Measurements from ENCODE around the gene PDE6D.

PDE6D gene

DNA sequence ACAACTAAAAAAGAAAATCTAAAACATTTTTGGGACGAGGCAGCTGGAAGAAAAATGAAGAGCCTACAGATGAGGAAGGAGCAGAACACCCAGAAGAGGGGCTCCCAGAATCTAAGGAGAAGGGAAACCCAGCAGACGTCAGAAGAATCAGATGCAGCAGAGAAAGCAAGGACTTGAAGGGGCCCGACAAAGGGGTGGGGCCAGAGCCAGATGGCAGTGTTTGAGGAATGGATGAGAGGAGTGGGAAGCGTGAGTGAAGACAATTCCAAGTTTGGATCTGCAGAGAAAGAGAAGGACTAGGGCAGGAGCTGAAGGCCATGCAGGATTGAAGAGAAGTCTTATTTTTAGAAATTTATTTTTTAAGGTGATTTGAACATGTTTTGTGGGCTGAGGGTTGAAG, 53.5 kb downstream of the PDE6D start:
- no peak for TF ChIP-seq CTCF (IDR thresholded peaks at IDR 0.05; ENCODE audit: low read depth, low read length, missing control alignments)
- DNase-seq (ENCODE audit: extremely low read depth, low read depth), result no peak
- H3K4me3 ChIP-seq (replicated peaks; ENCODE audit: low read depth, low read length), result no peak overlapping the region

- H3K4me3 ChIP-seq (replicated peaks; ENCODE audit: low read depth, low read length), result no peak overlapping the region
- DNase-seq (ENCODE audit: extremely low read depth, low read depth), result no peak
- TF ChIP-seq CTCF (IDR thresholded peaks at IDR 0.05; ENCODE audit: low read depth, low read length, missing control alignments), result no peak
Observed at GRCh38 chr2:231726276-231726675, 54.8 kb downstream of the PDE6D start.

GRCh38 chr2:231725476-231725875, 55.6 kb downstream of the PDE6D start:
- no peak for DNase-seq (ENCODE audit: extremely low read depth, low read depth)
- TF ChIP-seq CTCF (IDR thresholded peaks at IDR 0.05; ENCODE audit: low read depth, low read length, missing control alignments), result no peak
- H3K4me3 ChIP-seq (replicated peaks; ENCODE audit: low read depth, low read length), result no peak overlapping the region

DNA sequence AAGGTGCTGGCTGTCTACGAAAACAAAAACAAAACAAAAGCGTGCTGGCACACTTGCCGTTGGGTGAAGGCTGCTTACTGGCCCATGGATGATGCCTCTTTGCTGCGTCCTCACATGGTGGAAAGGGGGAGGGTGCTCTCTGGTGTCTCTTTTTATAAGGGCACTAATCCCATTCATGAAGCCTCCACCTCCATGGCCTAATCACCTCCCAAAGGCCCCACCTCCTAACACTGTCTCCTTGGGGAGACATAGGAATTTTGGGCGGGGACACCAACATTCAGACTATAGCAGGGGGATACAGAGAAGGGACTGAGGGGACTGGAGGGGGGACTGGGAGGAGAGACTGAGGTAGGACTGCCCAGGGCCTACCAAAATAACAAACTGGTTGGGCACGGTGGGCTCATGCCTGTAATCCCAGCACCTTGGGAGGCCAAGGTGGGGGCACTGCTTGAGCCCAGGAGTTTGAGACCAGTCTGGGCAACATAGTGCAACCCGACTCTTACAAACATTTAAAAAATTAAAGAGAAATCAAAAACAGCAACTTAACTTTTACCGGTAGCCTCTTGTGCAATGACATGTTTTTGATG, 58.3 kb downstream of the PDE6D start:
- TF ChIP-seq CTCF (IDR thresholded peaks at IDR 0.05; ENCODE audit: low read depth, low read length, missing control alignments), result no peak
- H3K4me3 ChIP-seq (replicated peaks; ENCODE audit: low read depth, low read length), result no peak overlapping the region
- DNase-seq (ENCODE audit: extremely low read depth, low read depth), result no peak

- no peak for DNase-seq (ENCODE audit: extremely low read depth, low read depth)
- no peak overlapping the region for H3K4me3 ChIP-seq (replicated peaks; ENCODE audit: low read depth, low read length)
- no peak for TF ChIP-seq CTCF (IDR thresholded peaks at IDR 0.05; ENCODE audit: low read depth, low read length, missing control alignments)
Observed at GRCh38 chr2:231720987-231721966, 59.8 kb downstream of the PDE6D start.

- H3K4me3 ChIP-seq (replicated peaks; ENCODE audit: low read depth, low read length), result no peak overlapping the region
- TF ChIP-seq CTCF (IDR thresholded peaks at IDR 0.05; ENCODE audit: low read depth, low read length, missing control alignments), result no peak
- no peak for DNase-seq (ENCODE audit: extremely low read depth, low read depth)
Observed at GRCh38 chr2:231720292-231720986, 60.6 kb downstream of the PDE6D start.
